Endothelial cell of umbilical vein (primary cell): ENCODE measurements around the gene ANO6. TPM values are rescaled to one million over a fixed set of nuclear protein-coding genes. Genes with fewer than 3 reads are reported as not detected.

Experiments
- BruUV-seq: library from RNA; stranded (reverse); fragments of 400-500 nt; replicated peaks from 2 replicates; lab custom pipeline; 2021; lab: Mats Ljungman, UMichigan
- CTCF ChIA-PET: fragments of 300-600, 350-600 bp; sonication (Branson Sonifier 250); formaldehyde crosslinking; loops from one replicate; lab custom pipeline; 2021; ENCODE audit warnings: antibody characterized with exemption, inconsistent platforms; lab: Charles Lee
- POLR2A ChIA-PET: fragments of 300-600, 350-600 bp; sonication (Branson Sonifier 250); formaldehyde crosslinking; loops from one replicate; lab custom pipeline; 2021; ENCODE audit warnings: antibody characterized with exemption, inconsistent platforms; lab: Charles Lee
- DNase-seq: peaks from one replicate; pipeline ENCODE4 v3.0.0-alpha.2; 2011; ENCODE audit warnings: low read depth, low spot score
- FAIRE-seq: peaks from 2 replicates; lab custom pipeline; 2011; peaks lifted over from hg19 to GRCh38; lab: Jason Lieb, UNC
- H2AFZ ChIP-seq: 2 replicates; pipeline ENCODE4 v1.6.0; 2012; ENCODE audit warnings: low read depth, low read length, control low read depth, inconsistent platforms
- H3K27ac ChIP-seq: 2 replicates; pipeline ENCODE4 v1.5.1; 2011; ENCODE audit warnings: low read depth, mild to moderate bottlenecking, control low read depth, low read length, moderate library complexity; ENCODE audit not compliant: insufficient read depth
- H3K27me3 ChIP-seq, 2 experiments: 2 replicates each; pipeline versions ENCODE4 v1.6.0 to v1.6.1; 2011; ENCODE audit warnings: low read length in 2 of 2, mixed read lengths in 1 of 2; ENCODE audit not compliant: control insufficient read depth in 2 of 2, insufficient read depth in 2 of 2
- H3K36me3 ChIP-seq, 2 experiments: 2 replicates in 1 of 2; 3 replicates in 1 of 2; pipeline ENCODE4 v1.5.1; 2011; ENCODE audit warnings: low read length in 2 of 2, mild to moderate bottlenecking in 1 of 2, moderate library complexity in 1 of 2; ENCODE audit not compliant: control insufficient read depth in 2 of 2, insufficient read depth in 2 of 2; ENCODE audit errors: extremely low read depth in 1 of 2
- H3K4me1 ChIP-seq: 3 replicates; pipeline ENCODE4 v1.5.1; 2011; ENCODE audit warnings: mild to moderate bottlenecking, low read length; ENCODE audit not compliant: control insufficient read depth, insufficient read depth; ENCODE audit errors: extremely low read depth
- H3K4me2 ChIP-seq: 2 replicates; pipeline ENCODE4 v1.6.1; 2011; ENCODE audit warnings: low read length, control low read depth, mixed read lengths; ENCODE audit not compliant: insufficient read depth
- H3K4me3 ChIP-seq, 3 experiments: fragments of 200-600 bp in 1 of 3; sonication (generic), shearing (Covaris generic) in 1 of 3; replicated peaks in 1 of 3; 2 replicates each; pipeline ENCODE4 v1.5.1; 2011 to 2016; ENCODE audit warnings: control low read depth in 3 of 3, low read length in 3 of 3, mild to moderate bottlenecking in 2 of 3, inconsistent platforms in 1 of 3, low read depth in 1 of 3, moderate library complexity in 1 of 3; ENCODE audit not compliant: insufficient read depth in 1 of 3
- H3K79me2 ChIP-seq: 2 replicates; pipeline ENCODE4 v1.6.0; 2012; ENCODE audit warnings: low read length, inconsistent platforms; ENCODE audit not compliant: control insufficient read depth, insufficient read depth
- H3K9ac ChIP-seq: replicated peaks from 2 replicates; pipeline ENCODE3; 2011; ENCODE audit warnings: low read length, control low read depth; ENCODE audit not compliant: insufficient read depth; ENCODE audit errors: extremely low read depth
- H3K9me1 ChIP-seq: replicated peaks from 3 replicates; pipeline ENCODE4 v1.6.0; 2011; ENCODE audit warnings: mild to moderate bottlenecking, low read length; ENCODE audit not compliant: control insufficient read depth, insufficient read depth; ENCODE audit errors: extremely low read depth
- H3K9me3 ChIP-seq: replicated peaks from 2 replicates; pipeline ENCODE4 v1.5.1; 2012; ENCODE audit warnings: low read length, inconsistent platforms; ENCODE audit not compliant: control insufficient read depth, insufficient read depth
- H4K20me1 ChIP-seq: replicated peaks from 2 replicates; pipeline ENCODE3; 2011; ENCODE audit warnings: mild to moderate bottlenecking, low read length; ENCODE audit not compliant: control insufficient read depth, insufficient read depth; ENCODE audit errors: extremely low read depth
- EZH2 ChIP-seq: IDR thresholded peaks from 2 replicates; pipeline ENCODE4 v1.6.1; 2012; ENCODE audit warnings: borderline replicate concordance, low read depth, mild to moderate bottlenecking, moderate library complexity, low read length, inconsistent platforms; ENCODE audit not compliant: severe bottlenecking
- FOS ChIP-seq: IDR thresholded peaks from 2 replicates; pipeline ENCODE4 v1.6.1; 2011; ENCODE audit warnings: mild to moderate bottlenecking, low read length, moderate library complexity, borderline replicate concordance; ENCODE audit not compliant: insufficient read depth
- GATA2 ChIP-seq: IDR thresholded peaks from 2 replicates; pipeline ENCODE4 v1.7.0; 2011; ENCODE audit warnings: low read depth, mild to moderate bottlenecking, moderate library complexity, mixed read lengths, low read length; ENCODE audit not compliant: insufficient read length, insufficient read depth
- JUN ChIP-seq: IDR thresholded peaks from 2 replicates; pipeline ENCODE4 v1.6.1; 2011; ENCODE audit warnings: borderline replicate concordance, low read depth; ENCODE audit not compliant: insufficient read length, insufficient read depth
- MYC ChIP-seq: IDR thresholded peaks from one replicate; pipeline ENCODE4 v1.6.1; 2011; ENCODE audit warnings: mild to moderate bottlenecking, low read depth, low read length
- POLR2A ChIP-seq: IDR thresholded peaks from 2 replicates; pipeline ENCODE4 v1.6.1; 2012; ENCODE audit warnings: low read depth, mild to moderate bottlenecking, control low read depth, low read length
- POLR2AphosphoS5 ChIP-seq: IDR thresholded peaks from 2 replicates; pipeline ENCODE4 v1.6.1; 2012; ENCODE audit warnings: low read depth, mild to moderate bottlenecking, control low read depth, low read length, moderate library complexity; ENCODE audit not compliant: insufficient read depth
- dilution Hi-C: fragments of 300-500 bp; cut with MboI; formaldehyde crosslinking; loops from one replicate; pipeline ENCODE4 v1.15.0; 2019; ENCODE audit warnings: low sequenced_read_pairs; ENCODE audit not compliant: extremely low pct_ligation_motif_present
- intact Hi-C: fragments of 100-400 bp; cut with micrococcal nuclease; formaldehyde crosslinking; loops from one replicate; pipeline ENCODE4 v1.10.0; 2022
- polyA plus RNA-seq, 4 experiments: library from polyadenylated mRNA; depleted of rRNA in 3 of 4; stranded (reverse) in 3 of 4; unstranded in 1 of 4; fragments of >200 nt; gene quantifications; 2 replicates each; pipeline versions ENCODE4 v1.2.1 to v1.2.3, GENCODE V29; 2011 to 2012; ENCODE audit warnings: missing spikeins in 1 of 4
- total RNA-seq: library from RNA; stranded (reverse); gene quantifications from 2 replicates; pipeline ENCODE4 v1.2.3, GENCODE V29; 2021
- TF ChIP-seq, protein P1 (sequence below), 2 donors: IDR thresholded peaks; 1 replicate in 1 of 2; 2 replicates in 1 of 2; pipeline ENCODE4 v1.5.1; 2011; ENCODE audit warnings: low read length in 2 of 2, mild to moderate bottlenecking in 2 of 2, moderate library complexity in 2 of 2, control low read depth in 1 of 2, inconsistent platforms in 1 of 2, low read depth in 1 of 2; ENCODE audit not compliant: insufficient read depth in 1 of 2; ENCODE audit errors: extremely low read depth in 1 of 2
- TF ChIP-seq, protein P2 (sequence below): IDR thresholded peaks from 2 replicates; pipeline ENCODE4 v1.6.1; 2011; ENCODE audit not compliant: insufficient read depth, insufficient read length

Gene ANO6
- total and polyA plus RNA-seq, 2 donors (not counting 3 experiments of a cell fraction or from before 2014, with no cell fraction given): 21.3 to 67.6 TPM

DNA sequence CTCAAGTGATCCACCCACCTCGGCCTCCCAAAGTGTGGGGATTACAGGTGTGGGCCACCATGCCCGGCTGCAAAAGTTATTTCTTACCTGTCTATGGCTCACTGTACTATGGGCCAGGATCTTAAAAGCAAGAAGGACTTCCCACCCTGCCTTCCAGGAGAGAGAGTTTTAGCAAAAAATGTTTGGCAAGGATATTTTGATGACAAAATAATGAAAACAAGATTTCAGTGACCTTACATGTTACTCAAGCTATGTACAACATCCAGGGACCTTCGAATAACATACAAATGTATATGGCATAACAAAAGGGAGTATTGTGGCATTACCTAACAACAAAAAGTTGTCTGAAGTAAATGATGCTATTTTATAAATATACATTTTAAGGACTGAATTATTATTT is 55.1 kb downstream of the ANO6 start:
- no peak for TF ChIP-seq POLR2AphosphoS5
- no peak for TF ChIP-seq EZH2
- TF ChIP-seq, protein P1, sequence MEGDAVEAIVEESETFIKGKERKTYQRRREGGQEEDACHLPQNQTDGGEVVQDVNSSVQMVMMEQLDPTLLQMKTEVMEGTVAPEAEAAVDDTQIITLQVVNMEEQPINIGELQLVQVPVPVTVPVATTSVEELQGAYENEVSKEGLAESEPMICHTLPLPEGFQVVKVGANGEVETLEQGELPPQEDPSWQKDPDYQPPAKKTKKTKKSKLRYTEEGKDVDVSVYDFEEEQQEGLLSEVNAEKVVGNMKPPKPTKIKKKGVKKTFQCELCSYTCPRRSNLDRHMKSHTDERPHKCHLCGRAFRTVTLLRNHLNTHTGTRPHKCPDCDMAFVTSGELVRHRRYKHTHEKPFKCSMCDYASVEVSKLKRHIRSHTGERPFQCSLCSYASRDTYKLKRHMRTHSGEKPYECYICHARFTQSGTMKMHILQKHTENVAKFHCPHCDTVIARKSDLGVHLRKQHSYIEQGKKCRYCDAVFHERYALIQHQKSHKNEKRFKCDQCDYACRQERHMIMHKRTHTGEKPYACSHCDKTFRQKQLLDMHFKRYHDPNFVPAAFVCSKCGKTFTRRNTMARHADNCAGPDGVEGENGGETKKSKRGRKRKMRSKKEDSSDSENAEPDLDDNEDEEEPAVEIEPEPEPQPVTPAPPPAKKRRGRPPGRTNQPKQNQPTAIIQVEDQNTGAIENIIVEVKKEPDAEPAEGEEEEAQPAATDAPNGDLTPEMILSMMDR (IDR thresholded peaks at IDR 0.05; ENCODE audit: extremely low read depth in 1 of 2, insufficient read depth in 1 of 2, low read depth in 1 of 2, low read length in 2 of 2): no peak
- TF ChIP-seq JUN: no peak
- no peak for TF ChIP-seq POLR2A
- TF ChIP-seq, protein P2, sequence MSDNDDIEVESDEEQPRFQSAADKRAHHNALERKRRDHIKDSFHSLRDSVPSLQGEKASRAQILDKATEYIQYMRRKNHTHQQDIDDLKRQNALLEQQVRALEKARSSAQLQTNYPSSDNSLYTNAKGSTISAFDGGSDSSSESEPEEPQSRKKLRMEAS: no peak
- no peak for TF ChIP-seq MYC
- TF ChIP-seq FOS: no peak
- no peak for TF ChIP-seq GATA2
- intact Hi-C loops (loop anchor here (5.0 to 10.0 kb wide), 2 partner anchors 271 to 724 kb away; partner anchors contain the start of gene SCAF11), dilution Hi-C loops (no loop called here)
- Histone ChIP-seq H4K20me1 (no peaks in the 10 kb centered on the region), H3K9me3 (no peaks in the 10 kb centered on the region), H3K9me1 (no peaks in the 10 kb centered on the region), H3K79me2 (peaks cover 45% of the 10 kb centered on the region), H3K9ac (no peak overlapping the region), H3K27ac (no peak overlapping the region), H3K4me2 (no peak overlapping the region), H3K27me3 (no peaks in the 10 kb centered on the region), H3K4me1 (peaks cover 54% of the 10 kb centered on the region), H3K4me3 (no peak overlapping the region), H3K36me3 (peaks cover 0 to 2% of the 10 kb centered on the region in 2 experiments), H2AFZ (no peak overlapping the region)
- no peak for DNase-seq
- FAIRE-seq: no peak
- no TSS peak for BruUV-seq
- CTCF ChIA-PET: interaction anchor here (0.9 to 3.9 kb wide), 3 partner anchors 14 to 117 kb away, joined by 3 to 69 read pairs (median 3); partner anchors contain the start of gene ANO6
- POLR2A ChIA-PET: no interaction called here
